Left lobe of liver (tissue), 2 donors: ENCODE data around the gene SREK1IP1. TPM values are rescaled to one million over a fixed set of nuclear protein-coding genes. Genes with fewer than 3 reads are reported as not detected.

ENCODE experiments used
- ATAC-seq: fragments of 200-7000 bp; cut with Tn5 transposase; one replicate; pipeline ENCODE4 v1.9.1; 2020; ENCODE audit warnings: mild to moderate bottlenecking, moderate library complexity
- DNase-seq: peaks from one replicate; pipeline ENCODE4 v3.0.0-alpha.2; 2020; ENCODE audit warnings: low spot score
- total RNA-seq: library from RNA; stranded (reverse); gene quantifications from one replicate; pipeline ENCODE4 v1.2.1, GENCODE V29; 2021
- donor health status: DM: no; HTN: no; CAD: no; lungs with moderate emphysema.
- donor health status: DM: no; HTN: yes; CAD: no.

SREK1IP1 gene
- 6.3 TPM for total RNA-seq

GRCh38 chr5:64768358-64769312, at the start of gene SREK1IP1, which contains the start of gene CWC27:
TSS of gene SREK1IP1 (minus strand) at chr5:64768691. CDS start at chr5:64768517, 174 bp downstream.
TSS of gene CWC27 (plus strand) at chr5:64768930. CDS start at chr5:64769147, 217 bp downstream.
- DNase-seq, result peak; percentile 86
- ATAC-seq, result peak; percentile 97

GRCh38 chr5:64818245-64818644, 49.8 kb upstream of the SREK1IP1 start:
- ATAC-seq, result no peak

GRCh38 chr5:64814073-64814472, 45.6 kb upstream of the SREK1IP1 start:
- DNase-seq (no peak), ATAC-seq (no peak)

More at GRCh38 chr5:64818245-64818644, 49.8 kb upstream of the SREK1IP1 start:
- DNase-seq, result no peak

- ATAC-seq (peak; percentile 76), DNase-seq (no peak)
Measured at GRCh38 chr5:64811050-64811640, 42.7 kb upstream of the SREK1IP1 start.

- ATAC-seq, result no peak
- DNase-seq, result no peak
Measured at GRCh38 chr5:64807520-64807919, 39.0 kb upstream of the SREK1IP1 start.

GRCh38 chr5:64806537-64806936, 38.0 kb upstream of the SREK1IP1 start:
- DNase-seq (no peak), ATAC-seq (no peak)

GRCh38 chr5:64800926-64801325, 32.4 kb upstream of the SREK1IP1 start:
- ATAC-seq (no peak), DNase-seq (no peak)

- ATAC-seq (no peak), DNase-seq (no peak)
Measured at GRCh38 chr5:64796301-64796700, 27.8 kb upstream of the SREK1IP1 start.

GRCh38 chr5:64794053-64794770, 25.7 kb upstream of the SREK1IP1 start:
- ATAC-seq, result no peak
- DNase-seq, result no peak

- DNase-seq, result no peak
Measured at GRCh38 chr5:64792469-64792868, 24.0 kb upstream of the SREK1IP1 start.

GRCh38 chr5:64790210-64790609, 21.7 kb upstream of the SREK1IP1 start:
- DNase-seq (no peak), ATAC-seq (no peak)

More at GRCh38 chr5:64792469-64792868, 24.0 kb upstream of the SREK1IP1 start:
- no peak for ATAC-seq

- ATAC-seq, result no peak
- DNase-seq, result no peak
Measured at GRCh38 chr5:64789457-64789856, 21.0 kb upstream of the SREK1IP1 start.

- ATAC-seq (no peak), DNase-seq (no peak)
Measured at GRCh38 chr5:64788156-64788555, 19.7 kb upstream of the SREK1IP1 start.

GRCh38 chr5:64786372-64786771, 17.9 kb upstream of the SREK1IP1 start:
- DNase-seq (no peak), ATAC-seq (no peak)

- DNase-seq (peak; percentile 55), ATAC-seq (peak; percentile 83)
Measured at GRCh38 chr5:64784451-64785025, 16.0 kb upstream of the SREK1IP1 start.

- no peak for ATAC-seq
- DNase-seq, result no peak
Measured at GRCh38 chr5:64775291-64775690, 6.8 kb upstream of the SREK1IP1 start.

- DNase-seq (no peak), ATAC-seq (no peak)
Measured at GRCh38 chr5:64773533-64773932, 5.0 kb upstream of the SREK1IP1 start.

- DNase-seq, result no peak
- ATAC-seq, result no peak
Measured at GRCh38 chr5:64771736-64772135, 3.2 kb upstream of the SREK1IP1 start.

GRCh38 chr5:64769855-64770254, 1.4 kb upstream of the SREK1IP1 start:
- DNase-seq (no peak), ATAC-seq (no peak)

GRCh38 chr5:64767959-64768357, 533 bp downstream of the SREK1IP1 start:
- peak; percentile 49 for ATAC-seq
- peak; percentile 46 for DNase-seq

- ATAC-seq (no peak), DNase-seq (no peak)
Measured at GRCh38 chr5:64766941-64767340, 1.6 kb downstream of the SREK1IP1 start.
